Ishikawa (cell line): ENCODE results near the gene METTL22.
A peak's percentile ranks its signal among the peaks of the same experiment; 100 is the strongest.

ENCODE experiments used
- CEBPB ChIP-seq: IDR thresholded peaks from 2 replicates; pipeline ENCODE4 v1.6.1; 2012
- CREB1 ChIP-seq: IDR thresholded peaks from 2 replicates; pipeline ENCODE4 v1.6.1; 2012; ENCODE audit warnings: low read depth
- EGR1 ChIP-seq: IDR thresholded peaks from 2 replicates; pipeline ENCODE4 v1.6.1; 2012
- EP300 ChIP-seq: IDR thresholded peaks from 2 replicates; pipeline ENCODE4 v1.6.1; 2012; ENCODE audit warnings: borderline replicate concordance
- FOXM1 ChIP-seq: IDR thresholded peaks from 2 replicates; pipeline ENCODE4 v1.6.1; 2012; ENCODE audit warnings: low read depth, borderline replicate concordance
- NFIC ChIP-seq: IDR thresholded peaks from 2 replicates; pipeline ENCODE4 v1.6.1; 2012
- RAD21 ChIP-seq: IDR thresholded peaks from 2 replicates; pipeline ENCODE4 v1.6.1; 2012; ENCODE audit warnings: low read depth
- TAF1 ChIP-seq: IDR thresholded peaks from 2 replicates; pipeline ENCODE4 v1.6.1; 2012; ENCODE audit warnings: low read depth, mild to moderate bottlenecking
- TCF12 ChIP-seq: IDR thresholded peaks from 2 replicates; pipeline ENCODE4 v1.6.1; 2012; ENCODE audit warnings: low read depth
- TEAD4 ChIP-seq: IDR thresholded peaks from 2 replicates; pipeline ENCODE4 v1.6.1; 2012
- YY1 ChIP-seq: IDR thresholded peaks from 2 replicates; pipeline ENCODE4 v1.6.1; 2012; ENCODE audit warnings: low read depth
- ZBTB7A ChIP-seq: IDR thresholded peaks from 2 replicates; pipeline ENCODE4 v1.6.1; 2012; ENCODE audit warnings: low read depth
- TF ChIP-seq, protein P1 (sequence below): IDR thresholded peaks from 2 replicates; pipeline ENCODE4 v1.6.1; 2012; ENCODE audit warnings: low read depth, mild to moderate bottlenecking
- TF ChIP-seq, protein P2 (sequence below): IDR thresholded peaks from 2 replicates; pipeline ENCODE4 v1.6.1; 2012
- TF ChIP-seq, protein P3 (sequence below): IDR thresholded peaks from 2 replicates; pipeline ENCODE4 v1.6.1; 2012

The METTL22 gene

DNA sequence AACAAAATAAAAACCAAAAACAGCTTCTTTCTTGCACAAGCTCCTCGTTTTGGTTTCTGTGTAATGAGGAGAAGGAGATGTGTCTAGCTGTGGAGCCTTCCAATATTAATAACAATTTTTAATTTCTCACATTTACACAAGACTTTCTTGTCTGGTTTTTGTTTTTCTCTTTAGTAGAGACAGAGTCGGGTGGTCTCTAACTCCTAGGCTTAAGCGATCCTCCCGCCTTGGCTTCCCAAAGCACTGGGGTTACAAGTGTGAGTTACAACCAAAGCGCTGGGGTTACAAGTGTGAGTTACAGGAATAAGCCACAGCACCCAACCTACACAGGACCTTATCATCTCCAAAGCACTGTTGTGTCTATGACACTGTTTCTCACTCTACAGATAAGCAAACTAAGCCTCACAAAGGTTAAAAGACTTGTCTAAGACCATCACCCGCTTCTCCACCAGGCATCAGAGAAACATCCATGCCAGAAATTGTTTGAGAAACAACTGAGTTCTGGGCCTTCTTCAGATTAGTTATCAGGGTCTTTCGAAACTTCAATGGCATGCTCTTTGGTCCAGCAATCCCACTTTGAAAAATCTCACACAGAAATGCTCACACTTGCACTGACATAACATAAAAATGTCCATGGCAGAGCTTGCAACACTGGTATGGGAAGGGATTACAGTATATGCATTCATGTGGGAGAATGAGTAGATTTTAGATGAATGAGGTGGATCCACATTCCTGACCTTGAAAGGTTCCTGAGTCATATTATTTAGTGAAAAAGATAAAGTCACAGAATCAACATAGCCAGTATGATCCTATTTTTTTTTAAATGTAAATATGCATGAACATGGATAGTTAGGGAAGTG is 56.8 kb downstream of the METTL22 start:
- TF ChIP-seq, protein P1, sequence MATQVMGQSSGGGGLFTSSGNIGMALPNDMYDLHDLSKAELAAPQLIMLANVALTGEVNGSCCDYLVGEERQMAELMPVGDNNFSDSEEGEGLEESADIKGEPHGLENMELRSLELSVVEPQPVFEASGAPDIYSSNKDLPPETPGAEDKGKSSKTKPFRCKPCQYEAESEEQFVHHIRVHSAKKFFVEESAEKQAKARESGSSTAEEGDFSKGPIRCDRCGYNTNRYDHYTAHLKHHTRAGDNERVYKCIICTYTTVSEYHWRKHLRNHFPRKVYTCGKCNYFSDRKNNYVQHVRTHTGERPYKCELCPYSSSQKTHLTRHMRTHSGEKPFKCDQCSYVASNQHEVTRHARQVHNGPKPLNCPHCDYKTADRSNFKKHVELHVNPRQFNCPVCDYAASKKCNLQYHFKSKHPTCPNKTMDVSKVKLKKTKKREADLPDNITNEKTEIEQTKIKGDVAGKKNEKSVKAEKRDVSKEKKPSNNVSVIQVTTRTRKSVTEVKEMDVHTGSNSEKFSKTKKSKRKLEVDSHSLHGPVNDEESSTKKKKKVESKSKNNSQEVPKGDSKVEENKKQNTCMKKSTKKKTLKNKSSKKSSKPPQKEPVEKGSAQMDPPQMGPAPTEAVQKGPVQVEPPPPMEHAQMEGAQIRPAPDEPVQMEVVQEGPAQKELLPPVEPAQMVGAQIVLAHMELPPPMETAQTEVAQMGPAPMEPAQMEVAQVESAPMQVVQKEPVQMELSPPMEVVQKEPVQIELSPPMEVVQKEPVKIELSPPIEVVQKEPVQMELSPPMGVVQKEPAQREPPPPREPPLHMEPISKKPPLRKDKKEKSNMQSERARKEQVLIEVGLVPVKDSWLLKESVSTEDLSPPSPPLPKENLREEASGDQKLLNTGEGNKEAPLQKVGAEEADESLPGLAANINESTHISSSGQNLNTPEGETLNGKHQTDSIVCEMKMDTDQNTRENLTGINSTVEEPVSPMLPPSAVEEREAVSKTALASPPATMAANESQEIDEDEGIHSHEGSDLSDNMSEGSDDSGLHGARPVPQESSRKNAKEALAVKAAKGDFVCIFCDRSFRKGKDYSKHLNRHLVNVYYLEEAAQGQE = no peak
- TF ChIP-seq, protein P2, sequence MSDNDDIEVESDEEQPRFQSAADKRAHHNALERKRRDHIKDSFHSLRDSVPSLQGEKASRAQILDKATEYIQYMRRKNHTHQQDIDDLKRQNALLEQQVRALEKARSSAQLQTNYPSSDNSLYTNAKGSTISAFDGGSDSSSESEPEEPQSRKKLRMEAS = no peak

DNA sequence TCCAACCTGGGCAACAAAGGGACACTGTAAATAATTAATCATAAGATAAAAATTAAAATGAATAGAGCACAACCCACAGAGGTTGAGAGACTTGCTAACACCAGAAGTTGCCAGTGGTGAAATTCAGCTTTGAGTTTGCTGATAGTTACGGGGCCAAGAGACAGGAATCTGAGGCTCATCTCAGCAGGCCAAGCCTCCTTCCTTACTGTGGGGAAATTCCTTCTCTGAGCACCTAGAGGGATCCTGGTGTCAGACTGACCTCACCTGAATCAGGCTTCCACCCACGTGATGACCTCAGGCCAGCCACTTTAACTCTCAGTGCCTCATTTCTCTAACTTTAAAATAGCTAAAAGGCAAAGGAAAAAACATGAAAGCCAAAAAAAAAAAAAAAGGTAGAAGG is 57.7 kb downstream of the METTL22 start:
- TF ChIP-seq, protein P1 = no peak
- TF ChIP-seq RAD21 (no peak), TCF12 (no peak), FOXM1 (no peak)

DNA sequence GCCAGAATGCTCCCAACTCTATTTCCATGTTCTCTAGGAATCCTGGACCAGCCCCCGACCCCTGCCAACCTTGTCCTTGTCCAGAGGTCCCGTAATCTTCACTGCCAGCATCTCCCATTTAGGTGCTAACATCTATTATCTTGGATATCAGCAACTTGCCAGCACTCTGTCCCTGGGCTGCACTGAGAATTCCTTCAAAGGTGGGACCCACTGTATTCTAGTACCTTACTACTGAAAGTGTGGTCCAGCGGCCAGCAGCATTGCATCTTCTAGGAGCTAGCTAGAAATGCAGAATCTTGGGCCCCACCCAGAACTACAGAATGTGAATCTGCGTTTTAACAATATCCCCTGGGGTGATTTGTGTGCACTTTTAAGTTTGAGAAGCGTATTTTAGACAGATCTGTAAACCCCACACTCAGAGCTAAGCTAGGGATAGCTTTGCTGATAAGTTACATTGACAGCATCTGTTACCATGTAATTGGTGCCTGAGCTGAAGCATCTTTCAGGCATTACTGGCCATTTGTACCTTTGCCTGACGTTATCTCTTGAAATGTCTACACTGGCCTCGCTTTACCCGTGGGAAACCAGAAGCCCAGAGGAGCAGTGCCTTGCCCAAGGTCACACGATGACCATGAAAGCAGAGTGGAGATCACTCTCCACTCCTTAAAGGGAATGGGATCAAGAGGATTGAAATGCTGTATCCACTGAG is 61.2 kb downstream of the METTL22 start:
- TF ChIP-seq CREB1 (no peak), RAD21 (no peak), NFIC (0 out of 2 replicates have a peak, but pooled peaks have one; percentile 19), TCF12 (no peak), TAF1 (no peak)
- TF ChIP-seq, protein P1 = no peak

DNA sequence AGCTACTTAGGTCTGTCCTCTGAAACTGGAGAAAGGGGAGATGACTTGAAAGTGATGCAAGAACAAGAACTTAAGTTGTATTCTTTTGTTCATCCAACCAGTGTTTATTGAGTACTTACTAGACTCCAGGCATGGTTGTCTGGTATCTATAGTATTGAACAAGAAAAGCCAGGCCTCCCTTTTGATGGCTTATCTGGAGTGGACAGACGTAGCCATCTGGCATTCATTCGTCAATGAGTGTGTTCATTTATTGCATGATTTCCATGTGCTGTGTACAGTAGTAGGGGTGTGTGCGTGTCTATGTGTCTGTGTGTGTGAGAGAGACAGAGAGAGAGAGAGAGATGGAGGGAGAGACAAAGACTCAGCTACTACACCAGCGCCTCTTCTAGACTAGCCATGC is 62.1 kb downstream of the METTL22 start:
- TF ChIP-seq, protein P1 = no peak
- no peak for TF ChIP-seq NFIC
- TF ChIP-seq RAD21 = no peak
- TF ChIP-seq, protein P3, sequence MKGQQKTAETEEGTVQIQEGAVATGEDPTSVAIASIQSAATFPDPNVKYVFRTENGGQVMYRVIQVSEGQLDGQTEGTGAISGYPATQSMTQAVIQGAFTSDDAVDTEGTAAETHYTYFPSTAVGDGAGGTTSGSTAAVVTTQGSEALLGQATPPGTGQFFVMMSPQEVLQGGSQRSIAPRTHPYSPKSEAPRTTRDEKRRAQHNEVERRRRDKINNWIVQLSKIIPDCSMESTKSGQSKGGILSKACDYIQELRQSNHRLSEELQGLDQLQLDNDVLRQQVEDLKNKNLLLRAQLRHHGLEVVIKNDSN = no peak
- no peak for TF ChIP-seq EGR1
- no peak for TF ChIP-seq CEBPB
- TF ChIP-seq ZBTB7A = no peak
- TF ChIP-seq TEAD4 = no peak
- TF ChIP-seq TAF1 = no peak
- no peak for TF ChIP-seq FOXM1
- TF ChIP-seq, protein P2 = no peak
- TF ChIP-seq CREB1 = no peak
- TF ChIP-seq EP300 = no peak
- no peak for TF ChIP-seq YY1
- no peak for TF ChIP-seq TCF12
